HEK293T (cell line): ENCODE measurements around the gene COL23A1.

Experiments
- ARNT ChIP-seq: fragments of 450-650 bp; IDR thresholded peaks from 2 replicates; pipeline ENCODE4 v1.6.1; 2017; ENCODE audit warnings: mild to moderate bottlenecking
- BHLHE40 ChIP-seq: fragments of 450-650 bp; IDR thresholded peaks from 2 replicates; pipeline ENCODE4 v1.6.1; 2016; ENCODE audit warnings: mild to moderate bottlenecking, moderate library complexity, borderline replicate concordance
- ELF4 ChIP-seq: fragments of 450-650 bp; IDR thresholded peaks from 2 replicates; pipeline ENCODE4 v1.6.1; 2017; ENCODE audit warnings: antibody characterized with exemption
- L3MBTL2 ChIP-seq: fragments of 450-650 bp; conservative IDR thresholded peaks from 2 replicates; pipeline ENCODE4 v1.6.1; 2016; ENCODE audit warnings: mild to moderate bottlenecking
- NFRKB ChIP-seq: fragments of 450-650 bp; IDR thresholded peaks from 2 replicates; pipeline ENCODE4 v1.6.1; 2016; ENCODE audit warnings: mild to moderate bottlenecking, moderate library complexity
- SP1 ChIP-seq: fragments of 450-650 bp; IDR thresholded peaks from 2 replicates; pipeline ENCODE4 v1.6.1; 2017
- SUZ12 ChIP-seq: fragments of 450-650 bp; IDR thresholded peaks from 2 replicates; pipeline ENCODE4 v1.6.1; 2016; ENCODE audit warnings: mild to moderate bottlenecking
- ZNF384 ChIP-seq: fragments of 450-650 bp; IDR thresholded peaks from 2 replicates; pipeline ENCODE4 v1.6.1; 2016

- TF ChIP-seq NFRKB (no peak), ELF4 (no peak), SP1 (no peak), BHLHE40 (no peak), SUZ12 (no peak), L3MBTL2 (no peak), ARNT (no peak), ZNF384 (no peak)
Observed at GRCh38 chr5:178265746-178266145, 324.4 kb downstream of the COL23A1 start.
